LNCAP (cell line): ENCODE measurements around the gene MRAP2.

Experiments
- TF ChIP-seq, protein P1 (sequence below): fragments of 450-650 bp; IDR thresholded peaks from 2 replicates; pipeline ENCODE4 v1.5.1; 2017; ENCODE audit warnings: mild to moderate bottlenecking

Gene MRAP2

DNA sequence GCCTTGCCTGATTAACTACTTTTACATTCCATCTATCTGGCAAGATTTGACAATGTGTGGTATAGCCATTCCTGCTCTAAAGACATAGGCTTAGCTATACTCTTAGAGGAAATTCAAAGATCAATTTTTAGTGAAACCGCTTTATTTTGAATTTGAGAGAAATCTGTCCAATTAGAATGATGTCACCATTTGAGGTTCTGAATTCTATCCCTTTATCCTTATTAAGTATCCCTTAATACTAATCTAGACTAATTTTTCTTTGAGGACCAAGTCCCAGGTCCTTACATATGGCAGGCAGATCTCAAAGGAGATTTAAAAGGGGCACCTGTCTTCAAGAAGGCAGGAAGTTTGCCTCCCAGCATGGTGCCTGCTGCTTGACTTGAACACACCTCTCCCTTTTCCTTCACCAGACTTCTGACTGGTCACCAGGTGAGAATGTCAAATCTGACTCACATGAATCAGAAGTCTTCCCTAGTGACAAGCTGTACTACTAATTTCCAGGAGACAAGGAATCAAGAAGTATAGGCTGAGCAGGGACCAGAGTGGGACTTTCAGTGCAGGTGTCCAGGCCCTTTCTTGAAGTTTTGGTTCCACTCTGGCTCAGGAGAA, 15.0 kb upstream of the MRAP2 start:
- TF ChIP-seq, protein P1, sequence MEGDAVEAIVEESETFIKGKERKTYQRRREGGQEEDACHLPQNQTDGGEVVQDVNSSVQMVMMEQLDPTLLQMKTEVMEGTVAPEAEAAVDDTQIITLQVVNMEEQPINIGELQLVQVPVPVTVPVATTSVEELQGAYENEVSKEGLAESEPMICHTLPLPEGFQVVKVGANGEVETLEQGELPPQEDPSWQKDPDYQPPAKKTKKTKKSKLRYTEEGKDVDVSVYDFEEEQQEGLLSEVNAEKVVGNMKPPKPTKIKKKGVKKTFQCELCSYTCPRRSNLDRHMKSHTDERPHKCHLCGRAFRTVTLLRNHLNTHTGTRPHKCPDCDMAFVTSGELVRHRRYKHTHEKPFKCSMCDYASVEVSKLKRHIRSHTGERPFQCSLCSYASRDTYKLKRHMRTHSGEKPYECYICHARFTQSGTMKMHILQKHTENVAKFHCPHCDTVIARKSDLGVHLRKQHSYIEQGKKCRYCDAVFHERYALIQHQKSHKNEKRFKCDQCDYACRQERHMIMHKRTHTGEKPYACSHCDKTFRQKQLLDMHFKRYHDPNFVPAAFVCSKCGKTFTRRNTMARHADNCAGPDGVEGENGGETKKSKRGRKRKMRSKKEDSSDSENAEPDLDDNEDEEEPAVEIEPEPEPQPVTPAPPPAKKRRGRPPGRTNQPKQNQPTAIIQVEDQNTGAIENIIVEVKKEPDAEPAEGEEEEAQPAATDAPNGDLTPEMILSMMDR = no peak

GRCh38 chr6:84019141-84019841, 14.3 kb upstream of the MRAP2 start:
- TF ChIP-seq, protein P1 = no peak

- TF ChIP-seq, protein P1 = no peak
Observed at GRCh38 chr6:84019842-84020211, 13.7 kb upstream of the MRAP2 start.

- TF ChIP-seq, protein P1 = no peak
Observed at GRCh38 chr6:84021625-84022024, 11.9 kb upstream of the MRAP2 start.

GRCh38 chr6:84026721-84027164, 6.8 kb upstream of the MRAP2 start:
- TF ChIP-seq, protein P1 = no peak

DNA sequence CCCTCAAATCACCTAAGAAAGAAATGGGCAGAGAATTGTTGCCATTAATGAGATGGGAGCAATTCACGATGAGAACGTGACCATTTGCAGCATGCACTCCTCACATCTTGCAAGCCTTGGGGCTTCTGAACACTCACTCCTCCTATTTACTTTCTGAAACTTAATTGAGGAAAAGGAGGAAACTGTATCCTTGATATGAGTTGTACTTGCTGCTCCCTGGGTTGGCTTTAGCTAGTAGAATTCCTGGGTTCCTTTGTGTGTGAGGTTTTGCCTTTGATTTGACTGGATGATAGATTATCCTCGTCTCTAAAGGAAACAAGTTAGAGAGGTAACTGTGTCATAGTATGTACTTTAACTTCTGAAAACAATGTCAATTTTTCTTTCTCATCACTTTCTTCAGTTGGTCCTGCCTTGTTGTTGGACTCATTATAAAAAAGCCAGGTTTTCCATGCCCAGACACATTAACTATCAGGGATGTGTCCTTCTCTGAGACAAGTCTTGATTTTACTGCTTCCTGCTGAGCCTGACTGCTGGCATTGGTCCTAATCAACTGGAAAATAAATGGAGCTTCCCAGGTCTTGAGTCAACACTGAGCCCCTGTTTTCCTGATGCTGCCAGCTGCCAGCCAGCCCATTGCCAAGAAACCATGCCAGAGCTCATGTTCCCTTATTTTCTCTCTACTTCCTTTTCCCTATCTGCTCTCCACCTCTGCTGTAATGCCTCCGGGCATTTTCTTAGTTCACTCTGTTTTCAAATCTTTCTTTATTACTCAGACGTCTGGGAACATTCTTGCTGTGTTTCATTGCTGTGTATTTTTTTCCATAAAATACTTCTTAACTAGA, 6.0 kb upstream of the MRAP2 start:
- TF ChIP-seq, protein P1 = no peak

- TF ChIP-seq, protein P1 = no peak
Observed at GRCh38 chr6:84028350-84028749, 5.2 kb upstream of the MRAP2 start.
